GM23338 (cell line): Measurements from ENCODE around the gene AP5Z1. TPM values are rescaled to one million over a fixed set of nuclear protein-coding genes. Genes with fewer than 3 reads are reported as not detected.

ENCODE experiments used
- ATAC-seq: fragments of 200-7000 bp; cut with Tn5 transposase; 3 replicates; pipeline ENCODE4 v1.9.1; 2020
- DNase-seq: peaks from one replicate; pipeline ENCODE4 v3.0.0-alpha.2; 2015; ENCODE audit warnings: low spot score
- H2AFZ ChIP-seq: fragments of 200-600 bp; sonication (generic); 2 replicates; pipeline ENCODE4 v1.8.0; 2016; ENCODE audit warnings: antibody characterized with exemption, mild to moderate bottlenecking, moderate library complexity
- H3F3A ChIP-seq: fragments of 200-600 bp; sonication (generic); replicated peaks from 2 replicates; pipeline ENCODE4 v1.8.0; 2017; ENCODE audit warnings: antibody characterized with exemption, mixed run types, low read depth
- H3K27ac ChIP-seq: fragments of 200-600 bp; sonication (generic); 2 replicates; pipeline ENCODE4 v1.6.1; 2016; ENCODE audit warnings: low read depth
- H3K27me3 ChIP-seq: fragments of 200-600 bp; sonication (generic); 2 replicates; pipeline ENCODE4 v1.8.0; 2016; ENCODE audit warnings: mild to moderate bottlenecking, mixed run types, moderate library complexity; ENCODE audit not compliant: insufficient read depth
- H3K36me3 ChIP-seq: fragments of 200-600 bp; sonication (generic); 2 replicates; pipeline ENCODE4 v1.8.0; 2016; ENCODE audit warnings: mild to moderate bottlenecking; ENCODE audit not compliant: insufficient read depth
- H3K4me1 ChIP-seq: fragments of 200-600 bp; sonication (generic); 2 replicates; pipeline ENCODE4 v1.8.0; 2016; ENCODE audit warnings: mild to moderate bottlenecking, moderate library complexity; ENCODE audit not compliant: insufficient read depth
- H3K4me2 ChIP-seq: fragments of 200-600 bp; sonication (generic); 2 replicates; pipeline ENCODE4 v1.7.1; 2017; ENCODE audit warnings: mixed run types
- H3K4me3 ChIP-seq: fragments of 200-600 bp; sonication (generic); 2 replicates; pipeline ENCODE4 v1.6.1; 2016; ENCODE audit warnings: mixed run types
- H3K79me2 ChIP-seq: fragments of 200-600 bp; sonication (generic); replicated peaks from 2 replicates; pipeline ENCODE4 v1.8.0; 2017; ENCODE audit warnings: mild to moderate bottlenecking; ENCODE audit not compliant: insufficient read depth
- H3K9me2 ChIP-seq: fragments of 200-600 bp; sonication (generic); 2 replicates; pipeline ENCODE4 v1.8.0; 2017; ENCODE audit not compliant: insufficient read depth
- H4K20me1 ChIP-seq: fragments of 200-600 bp; sonication (generic); replicated peaks from 2 replicates; pipeline ENCODE4 v1.8.0; 2017; ENCODE audit warnings: mild to moderate bottlenecking; ENCODE audit not compliant: insufficient read depth
- H3K27ac Mint-ChIP-seq: 2 replicates; pipeline ENCODE4 v1.8.0; 2020; ENCODE audit warnings: inconsistent platforms, mild to moderate bottlenecking, moderate library complexity, mixed read lengths
- H3K27me3 Mint-ChIP-seq: 3 replicates; pipeline ENCODE4 v1.8.0; 2022; ENCODE audit warnings: low read depth, mild to moderate bottlenecking, moderate library complexity, mixed read lengths, inconsistent platforms; ENCODE audit not compliant: insufficient read depth, poor library complexity
- H3K36me3 Mint-ChIP-seq: 3 replicates; pipeline ENCODE4 v1.8.0; 2021; ENCODE audit warnings: low read depth, mild to moderate bottlenecking, inconsistent platforms, moderate library complexity, mixed read lengths
- H3K4me1 Mint-ChIP-seq: 3 replicates; pipeline ENCODE4 v1.8.0; 2020; ENCODE audit warnings: mild to moderate bottlenecking, inconsistent platforms, mixed read lengths
- H3K4me3 Mint-ChIP-seq: 3 replicates; pipeline ENCODE4 v1.8.0; 2021; ENCODE audit warnings: moderate library complexity, mild to moderate bottlenecking, inconsistent platforms, mixed read lengths
- H3K9me3 Mint-ChIP-seq: 3 replicates; pipeline ENCODE4 v1.8.0; 2020; ENCODE audit warnings: moderate library complexity, mild to moderate bottlenecking, inconsistent platforms, mixed read lengths
- CTCF ChIP-seq, 2 experiments: fragments of 200-600 bp in 1 of 2; sonication (generic) in 1 of 2; conservative IDR thresholded peaks; 2 replicates each; pipeline versions ENCODE4 v1.5.1 to v1.6.1; 2016 to 2017; ENCODE audit warnings: antibody characterized with exemption in 2 of 2, low read depth in 2 of 2, mild to moderate bottlenecking in 2 of 2, moderate library complexity in 1 of 2
- EZH2 ChIP-seq: fragments of 200-600 bp; sonication (generic); IDR thresholded peaks from one replicate; pipeline ENCODE4 v1.8.0; 2017; ENCODE audit warnings: antibody characterized with exemption, mild to moderate bottlenecking, low read depth; ENCODE audit not compliant: unreplicated experiment
- JUNB ChIP-seq: IDR thresholded peaks from one replicate; pipeline ENCODE4 v1.6.1; 2016; ENCODE audit warnings: antibody characterized with exemption; ENCODE audit not compliant: unreplicated experiment
- NANOG ChIP-seq: IDR thresholded peaks from 2 replicates; pipeline ENCODE4 v1.6.1; 2016; ENCODE audit warnings: antibody characterized with exemption, borderline replicate concordance
- POLR2AphosphoS5 ChIP-seq: IDR thresholded peaks from 2 replicates; pipeline ENCODE4 v1.6.1; 2016; ENCODE audit warnings: antibody characterized with exemption, low read depth
- STAT1 ChIP-seq: IDR thresholded peaks from one replicate; pipeline ENCODE4 v1.6.1; 2016; ENCODE audit warnings: antibody characterized with exemption; ENCODE audit not compliant: unreplicated experiment
- ZNF114 ChIP-seq: fragments of 250-450 bp; sonication (Bioruptor Pico); IDR thresholded peaks from 2 replicates; pipeline ENCODE4 v1.5.0; 2020; ENCODE audit warnings: mild to moderate bottlenecking, moderate library complexity
- ZNF331 ChIP-seq: fragments of 250-450 bp; sonication (Bioruptor Pico); IDR thresholded peaks from 2 replicates; pipeline ENCODE4 v1.5.0; 2020; ENCODE audit warnings: low read depth, mild to moderate bottlenecking, moderate library complexity
- polyA plus RNA-seq: library from polyadenylated mRNA; unstranded; fragments of >200 nt; fragmentation: Nextera tagmentation; extraction: Ambion mirVana; gene quantifications from 2 replicates; pipeline ENCODE4 v1.2.1, GENCODE V29; 2016
- total RNA-seq: library from RNA; depleted of rRNA; stranded (reverse); fragments of >200 nt; shearing (Covaris generic); gene quantifications from 2 replicates; pipeline ENCODE4 v1.2.3, GENCODE V29; 2014
- TF ChIP-seq, protein P1 (sequence below): IDR thresholded peaks from 2 replicates; pipeline ENCODE4 v1.6.1; 2016; ENCODE audit warnings: antibody characterized with exemption

Gene AP5Z1
- total and polyA plus RNA-seq, 2 experiments from 2014 or later: 16.3 to 31.2 TPM

DNA sequence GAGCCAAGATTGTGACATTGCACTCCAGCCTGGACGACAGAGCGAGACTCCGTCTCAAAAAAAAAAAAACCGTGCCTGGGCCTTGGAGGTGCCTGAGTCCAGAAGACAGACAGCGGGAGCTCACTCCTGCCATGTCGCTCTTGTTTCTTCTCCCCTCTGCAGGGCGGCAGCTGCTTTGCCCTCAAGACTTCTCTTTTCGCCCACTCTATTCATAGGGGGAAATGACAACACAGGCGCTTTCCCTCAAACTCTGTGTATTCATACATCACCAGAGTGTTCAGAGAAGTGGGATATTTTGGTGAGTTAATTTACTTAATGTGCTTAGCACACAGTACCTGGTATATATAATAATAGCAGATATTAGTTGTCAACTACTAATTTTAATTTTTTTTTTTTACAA is 48.9 kb upstream of the AP5Z1 start:
- H3K9me2 ChIP-seq: no peaks in the 10 kb centered on the region
- no peaks in the 10 kb centered on the region for H3K4me1 ChIP-seq
- H3K4me1 Mint-ChIP-seq: peaks cover 15% of the 10 kb centered on the region
- ATAC-seq (no peak), DNase-seq (no peak)
- H4K20me1 ChIP-seq: peaks cover 35% of the 10 kb centered on the region
- H3K79me2 ChIP-seq: no peaks in the 10 kb centered on the region
- no peak overlapping the region for H3K4me3 Mint-ChIP-seq
- H3K27me3 ChIP-seq: no peaks in the 10 kb centered on the region
- no peak overlapping the region for H3K4me2 ChIP-seq
- no peaks in the 10 kb centered on the region for H3K36me3 Mint-ChIP-seq
- H3F3A ChIP-seq: no peaks in the 10 kb centered on the region
- H2AFZ ChIP-seq: no peak overlapping the region
- peaks cover 12% of the 10 kb centered on the region for H3K27me3 Mint-ChIP-seq
- H3K4me3 ChIP-seq: no peak overlapping the region
- no peaks in the 10 kb centered on the region for H3K36me3 ChIP-seq
- H3K9me3 Mint-ChIP-seq: no peaks in the 10 kb centered on the region
- no peak overlapping the region for H3K27ac Mint-ChIP-seq
- no peak for TF ChIP-seq NANOG
- TF ChIP-seq POLR2AphosphoS5: no peak
- no peak for TF ChIP-seq ZNF114
- TF ChIP-seq CTCF (conservative IDR thresholded peaks at IDR 0.05; ENCODE audit: low read depth in 2 of 2): no peak
- no peak for TF ChIP-seq STAT1
- H3K27ac ChIP-seq: no peak overlapping the region

GRCh38 chr7:4727914-4728705 is 47.3 kb upstream of the AP5Z1 start:
- Mint-ChIP-seq H3K27ac (no peak overlapping the region), H3K9me3 (no peaks in the 10 kb centered on the region)
- TF ChIP-seq NANOG (no peak), ZNF331 (CRISPR knock-in tag) (no peak), ZNF114 (no peak), JUNB (no peak), CTCF (conservative IDR thresholded peaks at IDR 0.05; ENCODE audit: low read depth in 2 of 2) (no peak), STAT1 (no peak), POLR2AphosphoS5 (no peak), EZH2 (no peak)
- TF ChIP-seq, protein P1, sequence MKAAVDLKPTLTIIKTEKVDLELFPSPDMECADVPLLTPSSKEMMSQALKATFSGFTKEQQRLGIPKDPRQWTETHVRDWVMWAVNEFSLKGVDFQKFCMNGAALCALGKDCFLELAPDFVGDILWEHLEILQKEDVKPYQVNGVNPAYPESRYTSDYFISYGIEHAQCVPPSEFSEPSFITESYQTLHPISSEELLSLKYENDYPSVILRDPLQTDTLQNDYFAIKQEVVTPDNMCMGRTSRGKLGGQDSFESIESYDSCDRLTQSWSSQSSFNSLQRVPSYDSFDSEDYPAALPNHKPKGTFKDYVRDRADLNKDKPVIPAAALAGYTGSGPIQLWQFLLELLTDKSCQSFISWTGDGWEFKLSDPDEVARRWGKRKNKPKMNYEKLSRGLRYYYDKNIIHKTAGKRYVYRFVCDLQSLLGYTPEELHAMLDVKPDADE: no peak

More at GRCh38 chr7:4727914-4728705, 47.3 kb upstream of the AP5Z1 start:
- no peak overlapping the region for H3K4me3 ChIP-seq
- no peaks in the 10 kb centered on the region for H3K27me3 ChIP-seq
- H3F3A ChIP-seq: no peaks in the 10 kb centered on the region
- no peaks in the 10 kb centered on the region for H3K4me1 ChIP-seq
- peaks cover 15% of the 10 kb centered on the region for H3K4me1 Mint-ChIP-seq
- no peak overlapping the region for H2AFZ ChIP-seq
- H3K36me3 Mint-ChIP-seq: no peaks in the 10 kb centered on the region
- H3K4me3 Mint-ChIP-seq: no peak overlapping the region
- H3K9me2 ChIP-seq: no peaks in the 10 kb centered on the region
- DNase-seq (no peak), ATAC-seq (no peak)
- no peaks in the 10 kb centered on the region for H3K79me2 ChIP-seq
- H4K20me1 ChIP-seq: peaks cover 29% of the 10 kb centered on the region
- peaks cover 12% of the 10 kb centered on the region for H3K27me3 Mint-ChIP-seq
- no peak overlapping the region for H3K27ac ChIP-seq
- H3K36me3 ChIP-seq: no peaks in the 10 kb centered on the region
- no peak overlapping the region for H3K4me2 ChIP-seq
